Right lobe of liver (tissue), 4 donors: ENCODE data around the gene NOL4L.

ENCODE experiments used
- CTCF ChIP-seq, 4 donors: fragments of 200-600 bp in 3 of 4; fragments of 450-650 bp in 1 of 4; IDR thresholded peaks; one replicate each; pipeline versions ENCODE4 v1.5.1 to v1.8.0; 2016 to 2022; ENCODE audit warnings: antibody characterized with exemption in 4 of 4, mild to moderate bottlenecking in 2 of 4
- POLR2A ChIP-seq: fragments of 450-650 bp; IDR thresholded peaks from one replicate; pipeline ENCODE4 v1.6.1; 2017; ENCODE audit warnings: antibody characterized with exemption, mild to moderate bottlenecking
- donor health status: DM: no; HTN: no; CAD: no.
- donor health status: DM: no; HTN: no; CAD: no.
- donor health status: DM: no; HTN: yes; CAD: no.

GRCh38 chr20:32562495-32562911 is 22.6 kb downstream of the NOL4L start:
- TF ChIP-seq POLR2A (no peak), CTCF (IDR thresholded peaks at IDR 0.05) (no peak)
